Activated CD8-positive, alpha-beta memory T cell treated with anti-CD3 and anti-CD28 coated beads, Interleukin-2, amount 50 U/mL, for 4 hours (primary cell): Measurements from ENCODE around the gene PCSK4.
"Not testable (repeated sequence)": the region's sequence is repeated elsewhere in the genome, so short reads cannot be mapped to it uniquely, and the experiment has no call there.

Experiments
- DNase-seq: peaks from one replicate; pipeline ENCODE4 v3.0.0-alpha.2; 2020

Gene PCSK4

DNA sequence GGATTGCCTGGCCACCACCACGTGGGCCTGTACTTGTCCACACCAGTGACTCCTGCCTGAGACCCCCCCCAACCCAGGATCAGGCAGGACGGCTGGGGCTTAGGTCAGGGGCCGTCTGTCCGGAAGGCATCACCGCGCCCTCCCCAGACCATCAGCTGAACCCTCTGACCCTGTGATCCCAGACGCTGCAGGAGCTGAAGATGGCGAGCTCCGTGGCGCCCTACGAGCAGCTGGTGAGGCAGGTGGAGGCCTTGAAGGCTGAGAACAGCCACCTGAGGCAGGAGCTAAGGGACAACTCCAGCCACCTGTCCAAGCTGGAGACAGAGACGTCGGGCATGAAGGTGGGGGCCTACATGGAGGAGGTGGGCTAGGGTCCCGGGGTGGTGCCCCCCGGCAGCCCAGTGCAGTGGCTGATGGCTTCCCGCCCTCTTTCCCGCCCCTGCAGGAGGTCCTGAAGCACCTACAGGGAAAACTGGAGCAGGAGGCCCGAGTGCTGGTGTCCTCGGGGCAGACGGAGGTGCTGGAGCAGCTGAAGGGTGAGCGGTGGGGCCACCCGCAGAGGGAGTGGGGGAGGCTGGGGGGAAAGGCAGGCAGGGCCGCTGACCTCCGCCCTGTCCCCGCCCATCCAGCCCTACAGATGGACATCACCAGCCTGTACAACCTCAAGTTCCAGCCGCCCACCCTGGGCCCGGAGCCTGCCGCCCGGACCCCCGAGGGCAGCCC is 37.2 kb downstream of the PCSK4 start:
- DNase-seq: no peak

DNA sequence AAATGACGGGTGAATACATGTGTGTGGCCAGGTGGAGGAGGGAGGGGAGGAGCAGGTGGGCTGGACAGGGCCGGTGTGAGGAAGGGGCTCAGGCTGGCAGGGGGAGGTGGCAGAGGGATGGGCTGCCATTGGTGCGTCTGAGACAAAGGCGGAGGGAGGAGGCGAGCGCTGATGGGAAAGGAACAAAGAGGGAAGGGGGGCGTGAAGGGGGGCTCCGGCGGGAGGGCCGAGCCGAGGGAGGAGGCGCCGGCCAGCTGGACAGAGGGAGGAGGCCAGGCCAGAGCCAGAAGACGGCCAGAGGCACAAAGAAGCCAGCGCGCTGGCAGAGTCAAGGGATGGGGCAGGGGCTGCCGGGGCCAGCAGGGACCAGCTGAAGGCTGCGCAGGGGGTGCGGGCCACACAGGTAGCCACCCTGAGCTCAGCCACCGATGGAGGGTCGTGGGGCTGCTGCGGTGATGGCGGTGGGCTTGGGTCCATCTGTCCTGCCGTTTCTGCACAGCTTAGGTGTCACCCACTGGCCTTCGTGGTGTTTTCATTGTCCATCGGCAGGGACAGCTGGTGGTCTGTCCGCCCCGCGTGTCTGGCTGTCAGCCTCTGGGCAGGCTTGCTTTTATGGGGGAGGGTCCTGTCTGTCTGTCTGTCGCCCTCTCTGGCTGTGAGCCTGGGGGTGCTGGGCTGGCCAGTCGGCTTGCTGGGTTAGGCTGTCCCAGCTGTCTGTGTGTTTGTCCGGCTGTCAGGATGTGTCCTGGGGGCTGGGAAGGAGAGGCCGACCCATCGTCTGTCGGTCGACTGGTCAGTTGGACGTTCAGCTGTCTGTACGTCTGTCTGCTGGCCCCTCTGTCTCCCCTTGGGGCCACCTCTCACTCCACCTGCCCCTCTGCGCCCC is 38.0 kb downstream of the PCSK4 start:
- no peak for DNase-seq

DNA sequence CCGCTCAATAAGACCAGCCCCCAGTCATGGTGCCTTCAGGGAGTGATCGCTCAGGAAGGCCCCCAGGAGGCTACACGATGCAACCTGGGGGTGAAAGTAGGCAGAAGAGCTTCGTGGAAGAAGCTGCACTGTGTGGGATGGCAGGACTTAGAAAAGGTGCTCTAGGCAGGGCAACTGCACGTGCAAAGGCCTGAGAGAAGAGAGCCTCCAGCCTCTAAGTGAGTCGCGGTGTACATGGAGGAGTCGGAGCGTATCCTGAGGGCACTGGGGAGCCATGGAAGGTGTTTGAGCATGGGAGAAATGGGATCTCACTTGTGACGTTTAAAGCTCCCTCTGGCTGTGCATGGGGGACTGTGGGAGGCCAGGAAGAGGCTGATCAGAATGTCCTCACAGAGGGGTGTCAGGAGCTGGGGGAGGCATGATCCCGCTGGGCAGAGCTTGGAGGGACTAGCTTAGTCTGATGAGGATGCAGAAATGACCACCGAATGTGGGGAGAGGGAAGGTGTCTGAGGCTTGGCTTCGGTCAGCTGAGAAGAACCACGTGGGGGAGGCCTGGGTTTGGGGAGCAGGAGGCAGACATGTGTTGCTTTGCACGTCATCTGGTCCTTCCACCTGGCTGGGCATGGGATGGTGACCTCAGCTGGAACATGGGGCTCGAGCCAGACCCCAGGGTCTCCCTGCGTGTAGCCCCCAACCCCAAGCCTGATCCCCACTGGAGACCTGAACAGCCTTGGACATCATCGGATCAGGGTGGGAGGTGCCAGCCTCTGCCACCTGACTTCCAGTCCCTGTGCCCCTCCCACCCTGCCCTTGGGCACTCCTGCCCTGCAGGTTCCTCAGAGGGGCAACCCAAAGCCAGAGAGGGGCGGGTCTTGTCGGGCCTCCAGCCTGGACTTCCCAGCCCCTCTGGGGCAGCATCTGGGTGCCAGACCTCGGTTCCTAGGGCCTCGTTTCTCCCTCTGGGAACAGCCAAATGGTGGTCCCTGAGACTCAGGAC is 39.1 kb downstream of the PCSK4 start:
- no peak for DNase-seq

GRCh38 chr19:1449467-1450442 is 40.4 kb downstream of the PCSK4 start, which contains the start of gene APC2:
APC2 (plus strand) TSS chr19:1450121; CDS start chr19:1453002, 2,881 bp downstream.
- no peak for DNase-seq

GRCh38 chr19:1447944-1448343 is 42.2 kb downstream of the PCSK4 start:
- no peak for DNase-seq

GRCh38 chr19:1447504-1447903 is 42.6 kb downstream of the PCSK4 start:
- DNase-seq: no peak

GRCh38 chr19:1446713-1447481 is 43.3 kb downstream of the PCSK4 start:
- DNase-seq: no peak

DNA sequence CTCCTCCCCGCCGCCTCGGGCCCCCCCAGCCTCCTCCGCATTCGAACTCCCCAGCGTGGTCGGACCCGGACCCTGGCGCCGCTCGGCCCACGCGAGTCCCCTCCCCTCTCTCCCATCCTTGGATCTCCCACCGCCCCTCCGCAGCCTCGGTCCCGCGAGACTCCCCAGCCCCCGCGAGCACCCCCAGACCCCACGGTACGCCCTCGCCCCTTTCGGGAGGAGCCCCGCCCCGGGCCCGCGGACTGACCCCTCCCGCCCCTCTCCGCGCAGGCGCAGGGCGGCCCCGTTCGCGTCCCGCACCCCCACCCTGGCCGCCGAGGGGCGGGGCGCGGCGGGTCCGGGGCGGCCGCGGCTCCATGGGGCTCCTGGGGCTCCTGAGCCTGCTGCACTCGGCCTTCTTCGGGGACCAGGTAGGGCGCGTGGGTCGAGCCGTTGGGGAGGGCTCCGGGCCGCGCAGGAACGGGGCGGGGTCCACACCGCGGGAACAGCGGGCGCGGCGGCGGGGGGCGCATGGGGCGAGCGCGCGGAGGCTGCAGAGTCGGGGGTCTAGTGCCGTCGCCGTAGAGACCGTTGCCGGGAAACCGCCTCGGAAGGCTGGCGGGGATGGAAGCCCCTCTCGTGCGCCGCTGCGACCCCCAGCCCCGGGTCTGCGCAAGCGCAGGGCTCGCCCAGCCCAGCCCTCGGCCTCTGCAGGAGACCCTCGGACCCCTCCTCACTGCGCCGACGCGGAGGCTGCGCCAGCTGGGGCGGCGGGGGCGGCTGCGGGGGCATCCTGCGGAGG is 44.0 kb downstream of the PCSK4 start:
- no peak for DNase-seq

GRCh38 chr19:1445185-1445931 is 44.8 kb downstream of the PCSK4 start:
- peak; percentile 78 for DNase-seq

- DNase-seq: no peak
These were observed 48.3 kb downstream of the PCSK4 start for GRCh38 chr19:1441677-1442438.

DNA sequence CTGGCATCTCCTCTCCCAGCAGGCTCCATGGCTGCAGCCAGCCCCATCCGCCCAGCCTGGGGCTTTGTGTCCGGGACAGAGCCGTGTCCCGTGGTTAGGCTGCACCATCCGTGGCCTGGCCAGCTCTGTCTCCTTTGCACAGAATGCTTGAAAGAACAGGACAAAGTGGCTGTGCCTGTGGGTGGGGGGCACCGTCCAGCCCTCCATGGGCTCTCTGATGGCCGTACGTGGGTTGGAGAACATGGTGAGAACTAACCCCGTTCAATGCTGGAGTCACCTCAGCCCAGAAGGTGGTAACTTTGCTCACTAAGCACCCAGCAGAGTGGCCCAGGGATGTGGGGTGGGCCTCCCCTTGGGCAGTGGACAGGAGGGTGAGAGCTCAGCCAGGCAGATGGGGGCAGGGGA is 49.1 kb downstream of the PCSK4 start:
- DNase-seq: no peak

DNA sequence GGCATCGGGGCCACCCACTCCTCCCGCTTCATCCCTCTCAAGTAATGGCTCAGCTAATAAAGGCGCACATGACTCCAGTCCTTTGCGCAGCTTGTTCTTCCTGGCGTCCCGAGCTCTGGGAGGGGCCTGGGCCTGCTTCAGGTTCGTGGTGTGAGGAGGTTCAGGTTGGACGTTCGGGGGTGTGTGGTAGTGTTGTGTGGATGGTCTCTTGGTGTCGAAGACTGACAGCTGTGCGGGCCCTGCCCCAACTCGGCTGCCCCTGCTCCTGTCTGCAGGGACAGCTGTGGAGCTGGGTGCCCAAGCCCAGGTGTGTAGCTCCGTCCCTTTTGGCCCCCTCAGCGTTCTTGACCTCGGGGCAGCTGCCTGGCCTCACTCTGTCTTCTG is 49.7 kb downstream of the PCSK4 start:
- no peak for DNase-seq

DNA sequence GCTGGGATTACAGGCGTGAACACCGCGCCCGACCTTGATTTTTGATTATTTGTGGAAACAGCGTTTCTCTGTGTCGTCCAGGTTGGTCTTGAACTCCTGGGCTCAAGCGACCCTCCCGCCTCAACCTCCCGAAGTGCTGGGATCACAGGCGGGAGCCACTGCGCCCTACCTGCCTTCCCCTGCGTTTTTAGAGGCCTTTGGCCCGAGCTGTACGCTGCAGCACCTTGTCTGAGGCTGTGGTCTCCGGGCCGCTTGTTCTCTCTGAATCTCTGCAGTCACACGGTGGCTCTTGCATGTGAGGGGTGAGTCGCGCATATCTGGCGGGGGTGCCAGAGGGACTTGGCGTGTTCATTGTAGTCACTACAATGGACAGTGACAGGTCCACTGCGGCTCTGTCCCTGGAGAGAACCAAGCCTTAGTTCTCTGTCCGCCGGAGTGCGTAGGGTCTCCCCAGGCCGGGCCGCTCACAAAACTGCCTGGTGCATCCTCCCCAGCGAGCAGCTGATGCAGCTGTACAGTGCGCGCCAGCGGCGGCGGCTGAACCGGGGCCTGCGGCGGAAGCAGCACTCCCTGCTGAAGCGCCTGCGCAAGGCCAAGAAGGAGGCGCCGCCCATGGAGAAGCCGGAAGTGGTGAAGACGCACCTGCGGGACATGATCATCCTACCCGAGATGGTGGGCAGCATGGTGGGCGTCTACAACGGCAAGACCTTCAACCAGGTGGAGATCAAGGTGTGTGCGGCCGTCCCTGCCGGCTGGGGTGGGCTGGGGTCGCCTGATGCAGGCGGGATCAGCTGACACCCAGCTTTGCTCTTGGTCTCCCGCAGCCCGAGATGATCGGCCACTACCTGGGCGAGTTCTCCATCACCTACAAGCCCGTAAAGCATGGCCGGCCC is 50.4 kb downstream of the PCSK4 start:
- DNase-seq: not testable (repeated sequence)

DNA sequence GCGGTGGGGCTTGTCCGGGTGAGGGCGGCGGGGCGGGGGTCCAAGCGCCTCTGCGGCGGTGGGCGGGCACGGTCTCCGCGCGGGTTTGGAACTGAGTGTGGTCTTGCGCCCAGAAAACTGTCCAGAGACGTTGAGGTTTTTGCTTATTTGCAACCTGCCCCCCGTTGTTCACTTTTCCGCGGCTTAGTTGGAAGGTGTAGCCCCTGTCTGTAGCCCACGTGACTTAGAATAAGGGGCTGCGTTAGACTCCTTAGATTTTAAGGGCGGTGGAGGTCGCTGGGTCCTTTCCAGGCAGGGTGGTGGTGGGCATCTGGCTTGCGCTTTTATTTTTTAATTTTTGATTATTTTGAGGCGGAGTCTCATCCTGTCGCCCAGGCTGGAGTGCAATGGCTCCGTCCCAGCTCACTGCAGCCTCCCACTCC is 51.2 kb downstream of the PCSK4 start:
- DNase-seq: no peak

- peak; percentile 96 for DNase-seq
These were observed 51.9 kb downstream of the PCSK4 start, which contains the start of gene RPS15 for GRCh38 chr19:1438035-1438932. RPS15 (plus strand) TSS chr19:1438396; CDS start chr19:1438426, 30 bp downstream.

GRCh38 chr19:1437609-1438008 is 52.5 kb downstream of the PCSK4 start:
- DNase-seq: no peak
